Panc1 (cell line): ENCODE measurements around the gene IGF2R. TPM values are rescaled to one million over a fixed set of nuclear protein-coding genes. Genes with fewer than 3 reads are reported as not detected.

Source experiments
- ATAC-seq: fragments of 200-7000 bp; cut with Tn5 transposase; 2 replicates; pipeline ENCODE4 v1.9.1; 2020; ENCODE audit warnings: mild to moderate bottlenecking, moderate library complexity
- BruUV-seq: library from RNA; stranded (reverse); fragments of 400-500 nt; replicated peaks from 2 replicates; lab custom pipeline; 2021; lab: Mats Ljungman, UMichigan
- CTCF ChIA-PET: fragments of 300-600 bp; sonication (Branson Sonifier 250); formaldehyde crosslinking; loops from one replicate; lab custom pipeline; 2022; ENCODE audit warnings: antibody characterized with exemption; lab: Charles Lee
- POLR2A ChIA-PET: fragments of 300-600 bp; sonication (Branson Sonifier 250); formaldehyde crosslinking; loops from one replicate; lab custom pipeline; 2022; ENCODE audit warnings: antibody characterized with exemption; lab: Charles Lee
- DNase-seq: peaks from one replicate; pipeline ENCODE4 v3.0.0-alpha.2; 2010; ENCODE audit warnings: low read depth, low spot score
- H3K27ac ChIP-seq: 2 replicates; pipeline ENCODE4 v1.5.1; 2011; ENCODE audit warnings: mild to moderate bottlenecking, low read length, inconsistent platforms
- H3K27me3 ChIP-seq: fragments of 200-500 bp; sonication (Bioruptor generic); 2 replicates; pipeline ENCODE4 v1.6.0; 2014; ENCODE audit warnings: low read length, inconsistent platforms; ENCODE audit not compliant: control insufficient read depth, insufficient read depth
- H3K36me3 ChIP-seq: fragments of 200-500 bp; sonication (Bioruptor generic); 2 replicates; pipeline ENCODE4 v1.5.1; 2014; ENCODE audit warnings: inconsistent platforms, mild to moderate bottlenecking, low read length, moderate library complexity; ENCODE audit not compliant: control insufficient read depth, insufficient read depth
- H3K4me1 ChIP-seq: 2 replicates; pipeline ENCODE4 v1.5.1; 2011; ENCODE audit warnings: inconsistent platforms, mild to moderate bottlenecking, low read length, moderate library complexity; ENCODE audit not compliant: control insufficient read depth, insufficient read depth
- H3K4me3 ChIP-seq, 2 experiments: 2 replicates each; pipeline ENCODE4 v1.5.1; 2011 to 2012; ENCODE audit warnings: low read depth in 2 of 2, low read length in 2 of 2, mild to moderate bottlenecking in 2 of 2, inconsistent platforms in 1 of 2, moderate library complexity in 1 of 2
- H3K9me3 ChIP-seq: fragments of 200-500 bp; sonication (Bioruptor generic); 2 replicates; pipeline ENCODE4 v1.5.1; 2014; ENCODE audit warnings: low read depth, mild to moderate bottlenecking, inconsistent platforms, low read length, moderate library complexity; ENCODE audit not compliant: control insufficient read depth, insufficient read depth
- CTCF ChIP-seq: fragments of 450-650 bp; IDR thresholded peaks from 2 replicates; pipeline ENCODE4 v1.5.1; 2017; ENCODE audit warnings: mild to moderate bottlenecking
- POLR2AphosphoS5 ChIP-seq: IDR thresholded peaks from 2 replicates; pipeline ENCODE4 v1.6.1; 2012; ENCODE audit warnings: mild to moderate bottlenecking, low read depth, low read length, moderate library complexity
- REST ChIP-seq, 2 experiments: IDR thresholded peaks; 2 replicates each; pipeline ENCODE4 v1.6.1; 2011 to 2012; ENCODE audit warnings: low read depth in 2 of 2, control low read depth in 1 of 2, low read length in 1 of 2, mild to moderate bottlenecking in 1 of 2, moderate library complexity in 1 of 2; ENCODE audit not compliant: insufficient read depth in 1 of 2
- SIN3A ChIP-seq: IDR thresholded peaks from 2 replicates; pipeline ENCODE4 v1.6.1; 2012; ENCODE audit warnings: low read depth, mild to moderate bottlenecking, low read length, moderate library complexity, borderline replicate concordance; ENCODE audit not compliant: insufficient read depth
- TCF7L2 ChIP-seq: IDR thresholded peaks from 2 replicates; pipeline ENCODE4 v1.6.1; 2011; ENCODE audit warnings: mild to moderate bottlenecking, low read depth, low read length, inconsistent platforms
- in situ Hi-C: cut with HindIII; loops from 2 replicates; pipeline ENCODE4 v1.10.0; 2016; ENCODE audit warnings: low sequenced_read_pairs, low pct_unique_long_range_greater_than_20kb
- intact Hi-C: fragments of 100-400 bp; cut with micrococcal nuclease; formaldehyde crosslinking; loops from one replicate; pipeline ENCODE4 v1.10.0; 2022; ENCODE audit not compliant: unreplicated experiment
- total RNA-seq: library from RNA; stranded (reverse); gene quantifications from one replicate; pipeline ENCODE4 v1.2.1, GENCODE V29; 2021; ENCODE audit not compliant: unreplicated experiment

The IGF2R gene
- total RNA-seq, 1 experiment from 2014 or later = 163 TPM

GRCh38 chr6:160069459-160069858 lies 100.6 kb downstream of the IGF2R start:
- CTCF ChIA-PET = no interaction called here
- no peak for TF ChIP-seq CTCF
- no peak for TF ChIP-seq SIN3A
- TF ChIP-seq POLR2AphosphoS5 = no peak
- TF ChIP-seq TCF7L2 = no peak
- TF ChIP-seq REST (IDR thresholded peaks at IDR 0.05; ENCODE audit: insufficient read depth in 1 of 2, low read depth in 2 of 2, low read length in 1 of 2) = no peak
- intact Hi-C loops (no loop called here), in situ Hi-C loops (no loop called here)
- ATAC-seq (no peak), DNase-seq (no peak)
- Histone ChIP-seq H3K4me3 (no peak overlapping the region), H3K36me3 (peaks cover 13% of the 10 kb centered on the region), H3K27me3 (no peaks in the 10 kb centered on the region), H3K9me3 (no peaks in the 10 kb centered on the region), H3K27ac (no peak overlapping the region), H3K4me1 (no peaks in the 10 kb centered on the region)
- BruUV-seq = no TSS peak
- POLR2A ChIA-PET = no interaction called here

- DNase-seq = no peak
These were observed 101.5 kb downstream of the IGF2R start for GRCh38 chr6:160070427-160070826.

More at GRCh38 chr6:160070427-160070826, 101.5 kb downstream of the IGF2R start:
- POLR2A ChIA-PET = no interaction called here
- no peak overlapping the region for H3K4me3 ChIP-seq
- H3K27me3 ChIP-seq = no peaks in the 10 kb centered on the region
- H3K9me3 ChIP-seq = no peaks in the 10 kb centered on the region
- ATAC-seq = no peak
- intact Hi-C loops (no loop called here), in situ Hi-C loops (no loop called here)
- H3K27ac ChIP-seq = no peak overlapping the region
- no peaks in the 10 kb centered on the region for H3K4me1 ChIP-seq
- BruUV-seq = no TSS peak
- TF ChIP-seq SIN3A (no peak), POLR2AphosphoS5 (no peak), CTCF (no peak), TCF7L2 (no peak), REST (IDR thresholded peaks at IDR 0.05; ENCODE audit: insufficient read depth in 1 of 2, low read depth in 2 of 2, low read length in 1 of 2) (no peak)
- CTCF ChIA-PET = no interaction called here
- peaks cover 13% of the 10 kb centered on the region; the same call in 1 of the 2 replicates for H3K36me3 ChIP-seq
